GM18873 (cell line): ENCODE measurements around the gene GASK1B.
A peak's percentile ranks its signal among the peaks of the same experiment; 100 is the strongest.

Experiments used
- ATAC-seq: cut with Tn5 transposase; IDR thresholded peaks from one replicate; pipeline ENCODE4 v1.9.1; 2021; ENCODE audit warnings: mild to moderate bottlenecking, moderate library complexity, moderate number of reproducible peaks; ENCODE audit not compliant: unreplicated experiment, low FRiP score

The GASK1B gene

GRCh38 chr4:158172261-158173258, at the start of gene GASK1B:
Gene GASK1B, minus strand, starts transcription at chr4:158173025. Its CDS starts 1,650 bp downstream, at chr4:158171375.
- ATAC-seq, result no peak

DNA sequence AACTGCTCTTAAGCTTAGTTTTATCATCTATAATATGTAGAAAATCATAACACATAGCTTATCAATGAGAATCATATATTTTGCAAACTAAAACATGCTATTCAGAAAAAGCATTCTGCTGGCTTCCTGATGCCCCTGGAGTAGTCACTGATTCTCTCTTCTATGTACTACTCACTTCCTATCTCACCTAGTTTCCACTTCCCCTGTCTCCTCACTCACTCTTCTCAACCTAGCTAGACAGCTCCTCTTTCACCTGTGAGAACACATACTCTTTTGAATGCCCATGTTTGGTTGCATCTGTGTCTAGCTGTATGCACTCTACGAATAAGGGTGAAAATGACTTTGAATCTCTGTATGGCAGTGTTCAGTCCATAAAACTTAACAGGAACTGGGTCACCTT, 46.8 kb upstream of the GASK1B start:
- no peak for ATAC-seq

- no peak for ATAC-seq
Observed at GRCh38 chr4:158217763-158218162, 44.9 kb upstream of the GASK1B start.

DNA sequence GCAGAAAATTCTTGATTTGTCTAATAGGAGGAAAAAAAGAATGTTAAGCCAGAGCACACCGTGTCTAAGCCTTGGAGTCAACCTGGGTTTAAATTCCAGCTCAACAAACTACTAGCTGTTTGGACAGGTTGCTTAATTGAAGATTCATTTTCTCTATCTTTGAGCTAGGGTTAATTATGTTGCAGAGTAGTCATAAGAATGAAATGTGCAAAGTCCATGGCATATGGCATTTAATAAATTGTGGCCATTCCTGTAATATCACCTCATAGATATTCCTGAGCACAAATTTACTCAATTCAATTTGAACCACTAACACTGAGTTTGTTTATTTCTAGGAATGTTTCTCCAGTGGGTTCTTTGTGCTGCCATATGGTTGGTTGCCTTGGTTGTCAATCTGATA, 42.0 kb upstream of the GASK1B start:
- ATAC-seq, result no peak

DNA sequence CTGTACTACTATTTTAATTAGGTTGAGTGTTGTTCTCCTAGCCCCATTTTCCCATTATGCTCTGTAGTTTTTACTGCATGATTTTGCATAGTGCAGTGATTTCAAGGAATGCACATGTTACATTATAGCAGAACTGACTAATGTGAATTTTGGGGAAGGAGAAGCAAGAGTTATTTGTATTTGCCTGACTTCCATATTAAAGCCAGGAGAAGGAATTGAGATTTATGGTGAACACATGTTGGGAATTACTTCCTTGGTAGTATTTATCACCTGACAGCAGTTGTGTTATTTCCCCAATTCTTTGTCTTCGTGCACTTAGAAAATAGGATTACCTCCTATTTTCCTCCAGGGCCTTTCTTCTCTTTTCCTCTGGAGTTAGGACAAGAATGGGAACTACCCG, 40.6 kb upstream of the GASK1B start:
- no peak for ATAC-seq

DNA sequence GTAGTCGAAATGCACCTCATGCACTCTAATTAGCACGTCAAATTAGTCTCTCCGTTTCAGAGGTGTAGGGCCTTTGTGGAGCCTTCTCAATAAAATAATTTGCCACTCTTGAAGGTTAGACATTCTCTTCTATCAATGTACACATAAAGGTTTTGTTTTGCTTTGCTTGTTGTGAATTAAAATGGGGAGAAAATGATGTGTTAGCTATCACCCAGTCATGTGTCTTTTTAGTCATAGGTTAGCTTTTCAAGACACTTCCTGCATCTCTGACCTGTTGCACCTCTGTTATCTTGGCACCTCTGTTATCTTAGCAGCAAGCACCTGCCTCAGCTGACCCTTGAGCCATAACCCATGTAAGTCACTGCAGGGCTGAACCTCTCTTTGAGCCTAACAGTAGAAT, 38.4 kb upstream of the GASK1B start:
- no peak for ATAC-seq

- ATAC-seq, result peak; percentile 89
Observed at GRCh38 chr4:158209825-158210807, 37.3 kb upstream of the GASK1B start, which contains the start of gene TMEM144. Gene TMEM144, plus strand, starts transcription at chr4:158210486. Its CDS starts 2,182 bp downstream, at chr4:158212668.

DNA sequence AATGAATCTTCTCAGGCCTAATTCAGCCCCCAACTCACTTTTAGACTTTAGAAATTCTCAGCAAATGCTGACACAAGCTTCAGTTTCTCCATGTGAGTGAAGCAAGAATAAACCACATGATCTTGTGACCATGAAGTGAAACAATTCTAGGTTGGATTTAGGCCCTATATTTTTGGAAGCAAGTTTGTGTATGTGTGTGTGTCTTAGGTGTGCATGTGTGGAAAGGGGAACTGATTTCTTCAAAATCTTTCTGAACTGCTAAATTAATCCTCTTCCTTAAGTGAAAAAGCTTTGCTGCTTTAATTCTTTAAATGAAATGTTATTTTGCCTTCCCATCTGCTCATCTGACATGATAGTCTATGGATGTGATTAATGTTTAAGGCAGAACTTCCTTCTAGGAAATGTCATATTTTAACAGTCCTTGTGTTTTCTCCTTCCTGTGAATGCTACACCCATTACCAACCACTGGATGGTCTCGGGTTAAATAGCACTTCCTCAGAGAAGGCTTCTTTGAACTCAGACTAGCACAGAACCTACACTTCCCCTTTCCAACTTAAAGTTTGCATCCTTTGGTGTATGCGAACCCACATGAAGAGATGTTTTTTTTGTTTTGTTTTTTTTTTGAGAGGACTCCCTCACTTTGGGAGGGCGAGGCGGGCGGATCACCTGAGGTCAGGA, 36.3 kb upstream of the GASK1B start:
- peak; percentile 49 for ATAC-seq

DNA sequence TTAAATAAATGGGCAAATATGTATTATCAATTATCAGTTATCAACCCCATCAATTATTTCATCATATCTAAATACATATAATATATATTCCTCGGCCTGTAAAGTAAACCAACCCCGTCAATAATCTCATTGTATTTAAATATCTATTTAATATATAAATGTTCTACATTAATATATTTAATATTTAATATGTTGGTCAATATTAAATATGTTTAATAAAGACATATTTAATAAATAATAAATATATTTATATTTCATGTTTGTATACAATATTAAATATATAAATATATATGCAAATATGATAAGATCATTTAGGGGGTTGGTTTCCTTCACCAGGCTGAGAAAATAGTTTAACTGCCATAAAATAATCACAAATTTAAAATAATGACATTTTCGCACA, 31.1 kb upstream of the GASK1B start:
- no peak for ATAC-seq

DNA sequence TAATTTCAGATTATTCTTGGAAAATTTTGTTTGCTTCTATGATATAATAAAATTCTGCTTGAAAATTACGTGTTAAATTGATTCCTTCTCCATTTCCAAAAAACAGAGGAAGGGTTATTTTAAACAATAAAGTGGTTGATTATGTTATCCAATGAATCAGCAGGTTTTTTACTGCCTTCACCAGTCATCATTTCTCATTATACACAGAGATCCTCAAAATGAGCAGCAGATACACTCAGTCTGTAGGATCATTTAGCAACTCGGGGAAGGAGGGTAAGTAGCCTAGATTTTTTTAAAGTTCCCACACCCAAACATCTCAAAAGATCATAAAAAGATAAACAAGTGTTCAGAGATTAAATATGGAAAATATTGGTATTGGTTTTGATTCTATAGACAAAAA, 30.6 kb upstream of the GASK1B start:
- no peak for ATAC-seq

GRCh38 chr4:158202481-158202880, 29.7 kb upstream of the GASK1B start:
- no peak for ATAC-seq

DNA sequence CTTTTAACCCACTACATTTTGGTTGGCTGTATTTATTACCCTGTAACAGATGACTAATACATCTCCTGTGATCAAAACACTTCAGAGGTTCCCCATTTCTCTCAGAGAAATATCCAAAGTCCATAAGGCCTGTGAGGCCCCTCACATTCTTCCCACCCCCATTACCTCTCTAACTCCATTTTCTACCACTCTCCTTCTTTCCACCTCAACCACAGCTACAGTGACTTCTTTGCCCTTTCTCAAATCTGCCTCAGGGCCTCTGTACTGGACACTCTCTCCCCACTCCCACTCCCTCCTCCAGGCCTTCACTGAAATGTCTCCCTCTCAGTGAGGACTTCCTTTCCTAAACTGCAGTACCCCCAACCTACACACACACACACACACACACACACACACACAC, 29.1 kb upstream of the GASK1B start:
- ATAC-seq, result no peak

GRCh38 chr4:158201322-158201721, 28.5 kb upstream of the GASK1B start:
- no peak for ATAC-seq

GRCh38 chr4:158200214-158200613, 27.4 kb upstream of the GASK1B start:
- ATAC-seq, result no peak

- no peak for ATAC-seq
Observed at GRCh38 chr4:158197194-158197776, 24.5 kb upstream of the GASK1B start.

DNA sequence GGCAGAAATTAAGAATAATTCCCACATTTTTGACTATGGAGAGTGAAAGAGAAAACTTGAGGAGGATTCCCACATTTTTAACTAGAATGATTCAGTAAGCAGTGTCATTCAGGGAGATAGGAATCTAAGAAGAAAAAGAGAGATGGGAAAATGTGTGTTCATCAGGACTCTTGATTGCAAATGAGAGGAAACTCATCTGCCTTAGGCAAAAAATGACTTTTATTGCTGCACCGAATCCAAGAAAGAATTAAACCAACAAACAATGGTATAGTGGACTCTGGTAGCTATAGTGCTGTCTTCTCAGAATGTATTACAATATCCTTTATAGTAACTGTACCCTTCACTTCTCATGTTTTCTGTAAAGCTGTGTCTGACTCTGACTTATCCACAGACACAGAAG, 22.5 kb upstream of the GASK1B start:
- ATAC-seq, result no peak

DNA sequence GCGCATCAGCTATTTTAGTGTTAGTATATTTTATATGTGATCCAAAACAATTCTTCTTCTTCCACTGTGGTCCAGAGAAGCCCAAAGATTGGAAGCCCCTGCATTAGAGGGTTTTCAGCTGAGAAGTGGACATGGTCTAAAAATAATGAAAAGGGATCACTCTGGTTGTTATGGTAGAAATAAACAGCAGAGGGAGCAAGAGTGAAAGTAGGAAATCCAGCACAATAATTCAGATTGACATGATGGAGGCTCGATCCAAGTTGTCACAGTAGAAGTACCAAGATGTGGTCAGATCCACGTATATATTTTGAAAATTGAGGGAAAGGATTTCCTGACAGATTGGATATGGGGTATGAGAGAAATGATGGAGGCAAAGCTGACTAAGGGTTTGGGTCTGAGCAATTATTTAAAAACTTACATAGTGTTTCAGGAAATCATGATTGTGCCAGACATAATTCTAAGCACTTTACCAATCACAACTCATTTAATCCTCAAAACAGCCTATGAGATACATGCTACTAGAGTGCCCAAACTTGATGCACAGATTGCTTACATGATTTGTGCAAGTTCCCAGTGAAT, 20.4 kb upstream of the GASK1B start:
- peak; percentile 45 for ATAC-seq

DNA sequence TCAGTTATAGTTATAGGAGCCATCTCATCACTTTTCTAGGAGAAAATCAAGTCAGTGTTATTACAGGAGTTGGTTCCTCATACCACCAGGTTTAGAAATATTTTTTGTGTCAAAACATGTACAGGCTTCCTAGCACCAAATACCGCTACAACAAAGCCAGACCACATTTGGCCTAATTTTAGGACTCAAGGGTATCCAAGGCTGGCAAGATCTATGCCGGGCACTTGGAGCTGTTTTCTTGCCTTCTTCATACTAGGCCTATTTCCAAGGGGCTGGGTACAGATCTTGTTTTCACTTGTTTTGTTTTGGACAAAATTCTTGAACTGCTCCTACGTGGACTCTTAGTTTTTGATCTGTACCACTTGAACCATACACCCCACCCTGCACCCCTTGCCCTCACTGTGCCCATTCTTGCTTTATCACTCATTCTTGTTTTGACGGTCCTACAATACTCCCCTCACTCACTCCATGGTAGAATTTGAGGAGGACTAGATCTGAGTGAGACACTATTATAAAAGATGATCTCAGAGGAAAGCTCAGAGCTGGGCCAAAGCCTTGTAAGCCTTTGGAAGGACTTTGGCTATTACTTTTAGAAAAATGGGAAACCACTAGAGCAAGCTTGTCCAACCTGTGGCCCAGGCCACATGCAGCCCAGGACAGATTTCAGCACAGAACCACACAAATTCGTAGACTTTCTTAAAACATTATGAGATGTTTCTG, 19.8 kb upstream of the GASK1B start:
- ATAC-seq, result no peak

- ATAC-seq, result no peak
Observed at GRCh38 chr4:158190718-158191117, 17.9 kb upstream of the GASK1B start.
